Esophagus squamous epithelium (tissue), 4 donors: ENCODE measurements around the gene IZUMO1.

Experiments
- POLR2A ChIP-seq, 4 donors: fragments of 450-650 bp; IDR thresholded peaks; one replicate each; pipeline ENCODE4 v1.6.1; 2017; ENCODE audit warnings: antibody characterized with exemption in 4 of 4, mild to moderate bottlenecking in 4 of 4, moderate library complexity in 3 of 4
- TF ChIP-seq, protein P1 (sequence below), 6 experiments: fragments of 450-650 bp in 4 of 6; fragments of 200-600 bp in 2 of 6; sonication (generic) in 2 of 6; IDR thresholded peaks; one replicate each; pipeline ENCODE4 v1.5.1; 2016 to 2019; ENCODE audit warnings: antibody characterized with exemption in 6 of 6, mild to moderate bottlenecking in 4 of 6, moderate library complexity in 4 of 6

- TF ChIP-seq, protein P1, sequence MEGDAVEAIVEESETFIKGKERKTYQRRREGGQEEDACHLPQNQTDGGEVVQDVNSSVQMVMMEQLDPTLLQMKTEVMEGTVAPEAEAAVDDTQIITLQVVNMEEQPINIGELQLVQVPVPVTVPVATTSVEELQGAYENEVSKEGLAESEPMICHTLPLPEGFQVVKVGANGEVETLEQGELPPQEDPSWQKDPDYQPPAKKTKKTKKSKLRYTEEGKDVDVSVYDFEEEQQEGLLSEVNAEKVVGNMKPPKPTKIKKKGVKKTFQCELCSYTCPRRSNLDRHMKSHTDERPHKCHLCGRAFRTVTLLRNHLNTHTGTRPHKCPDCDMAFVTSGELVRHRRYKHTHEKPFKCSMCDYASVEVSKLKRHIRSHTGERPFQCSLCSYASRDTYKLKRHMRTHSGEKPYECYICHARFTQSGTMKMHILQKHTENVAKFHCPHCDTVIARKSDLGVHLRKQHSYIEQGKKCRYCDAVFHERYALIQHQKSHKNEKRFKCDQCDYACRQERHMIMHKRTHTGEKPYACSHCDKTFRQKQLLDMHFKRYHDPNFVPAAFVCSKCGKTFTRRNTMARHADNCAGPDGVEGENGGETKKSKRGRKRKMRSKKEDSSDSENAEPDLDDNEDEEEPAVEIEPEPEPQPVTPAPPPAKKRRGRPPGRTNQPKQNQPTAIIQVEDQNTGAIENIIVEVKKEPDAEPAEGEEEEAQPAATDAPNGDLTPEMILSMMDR (IDR thresholded peaks at IDR 0.05): no peak
- TF ChIP-seq POLR2A (IDR thresholded peaks at IDR 0.05): no peak
Measured at GRCh38 chr19:48742096-48742495, 4.6 kb downstream of the IZUMO1 start.
